SK-MEL-5 (cell line): ENCODE measurements around the gene PDE9A. TPM values are rescaled to one million over a fixed set of nuclear protein-coding genes. Genes with fewer than 3 reads are reported as not detected.

Source experiments
- DNase-seq: peaks from one replicate; pipeline ENCODE4 v3.0.0-alpha.2; 2016; ENCODE audit warnings: low read depth, low spot score
- in situ Hi-C: cut with HindIII; loops from 2 replicates; pipeline ENCODE4 v1.10.0; 2016; ENCODE audit warnings: low sequenced_read_pairs, high pct_unique_total_duplicates, low pct_unique_long_range_greater_than_20kb
- total RNA-seq: library from RNA; depleted of rRNA; stranded (reverse); fragments of >200 nt; shearing (Covaris generic); gene quantifications from 2 replicates; pipeline ENCODE4 v1.2.3, GENCODE V29; 2014

PDE9A gene
- total RNA-seq, 1 experiment from 2014 or later, result 2.9 TPM

- peak; percentile 74 for DNase-seq
- in situ Hi-C loops, result no loop called here
Observed at GRCh38 chr21:42777757-42778344, 124.4 kb downstream of the PDE9A start.

- in situ Hi-C loops, result no loop called here
- DNase-seq, result no peak
Observed at GRCh38 chr21:42779431-42779861, 126.0 kb downstream of the PDE9A start.

- DNase-seq, result no peak
- in situ Hi-C loops, result no loop called here
Observed at GRCh38 chr21:42780617-42781016, 127.2 kb downstream of the PDE9A start.

- no peak for DNase-seq
- in situ Hi-C loops, result no loop called here
Observed at GRCh38 chr21:42781150-42781970, 127.9 kb downstream of the PDE9A start.

GRCh38 chr21:42781971-42782722 is 128.7 kb downstream of the PDE9A start:
- no peak for DNase-seq
- in situ Hi-C loops, result no loop called here

GRCh38 chr21:42782723-42783242 is 129.4 kb downstream of the PDE9A start:
- DNase-seq, result no peak
- in situ Hi-C loops, result no loop called here

- in situ Hi-C loops, result no loop called here
- DNase-seq, result no peak
Observed at GRCh38 chr21:42784276-42784675, 130.9 kb downstream of the PDE9A start.

GRCh38 chr21:42784896-42785451 is 131.6 kb downstream of the PDE9A start:
- in situ Hi-C loops, result no loop called here

GRCh38 chr21:42785666-42786427 is 132.4 kb downstream of the PDE9A start:
- in situ Hi-C loops, result no loop called here
- no peak for DNase-seq

More at GRCh38 chr21:42784896-42785451, 131.6 kb downstream of the PDE9A start:
- DNase-seq, result no peak

- in situ Hi-C loops, result no loop called here
Observed at GRCh38 chr21:42786884-42787283, 133.5 kb downstream of the PDE9A start.

GRCh38 chr21:42787613-42788012 is 134.2 kb downstream of the PDE9A start:
- in situ Hi-C loops, result no loop called here
- no peak for DNase-seq

More at GRCh38 chr21:42786884-42787283, 133.5 kb downstream of the PDE9A start:
- no peak for DNase-seq

GRCh38 chr21:42790520-42791065 is 137.2 kb downstream of the PDE9A start:
- no peak for DNase-seq
- in situ Hi-C loops, result no loop called here

GRCh38 chr21:42793774-42794173 is 140.4 kb downstream of the PDE9A start:
- in situ Hi-C loops, result no loop called here
- no peak for DNase-seq

GRCh38 chr21:42794551-42794950 is 141.1 kb downstream of the PDE9A start:
- in situ Hi-C loops, result no loop called here
- no peak for DNase-seq

- peak; percentile 9 for DNase-seq
- in situ Hi-C loops, result no loop called here
Observed at GRCh38 chr21:42796327-42797062, 143.1 kb downstream of the PDE9A start.

- no peak for DNase-seq
- in situ Hi-C loops, result no loop called here
Observed at GRCh38 chr21:42797522-42797921, 144.1 kb downstream of the PDE9A start.
